T-helper 1 cell treated with Interleukin-12 subunit alpha and Interleukin-12 subunit beta and Interleukin-4 antibody, amounts not matched to agents 30 μg/mL and 1 μg/mL, for 36 hours (primary cell): ENCODE results near the gene MAST2.

Experiments
- H3K27ac Mint-ChIP-seq: one replicate; pipeline ENCODE4 v1.8.0; 2021; ENCODE audit warnings: mild to moderate bottlenecking, mixed read lengths
- H3K27me3 Mint-ChIP-seq: one replicate; pipeline ENCODE4 v1.8.0; 2021; ENCODE audit warnings: low read depth, mixed read lengths
- H3K36me3 Mint-ChIP-seq: one replicate; pipeline ENCODE4 v1.8.0; 2021; ENCODE audit warnings: low read depth, mixed read lengths
- H3K4me1 Mint-ChIP-seq: one replicate; pipeline ENCODE4 v1.8.0; 2021; ENCODE audit warnings: low read depth, mixed read lengths
- H3K4me3 Mint-ChIP-seq: one replicate; pipeline ENCODE4 v1.8.0; 2021; ENCODE audit warnings: mild to moderate bottlenecking, moderate library complexity, mixed read lengths
- H3K9me3 Mint-ChIP-seq: one replicate; pipeline ENCODE4 v1.8.0; 2021; ENCODE audit warnings: mixed read lengths

The MAST2 gene

DNA sequence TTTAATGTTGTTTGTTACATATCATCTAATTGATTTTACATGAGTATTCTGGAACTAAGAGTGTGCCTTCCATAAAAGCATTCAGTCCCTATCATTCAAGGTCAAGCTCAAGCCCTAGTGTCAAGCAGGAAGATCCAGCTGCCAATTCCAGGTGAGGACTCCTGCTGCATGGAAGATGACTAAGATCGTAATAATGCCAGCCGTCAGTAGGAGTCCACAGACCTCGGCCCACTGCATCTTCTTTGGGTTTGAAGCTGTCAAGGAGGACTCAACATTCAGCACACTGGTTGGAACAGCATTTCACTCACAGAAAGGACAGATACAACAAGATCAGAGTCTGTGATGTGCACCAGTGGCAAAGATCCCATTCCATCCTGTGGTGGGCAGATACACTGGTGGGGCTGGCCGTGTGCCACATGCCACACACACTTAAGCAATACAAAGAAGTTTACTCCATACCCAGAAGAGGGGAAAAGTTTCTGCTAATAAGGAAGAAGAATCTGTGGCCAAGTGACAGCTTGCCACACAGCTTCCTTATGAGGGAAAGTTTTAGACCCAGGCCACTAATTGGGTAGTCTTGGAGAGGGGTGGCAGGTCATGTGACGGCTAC, 168.6 kb downstream of the MAST2 start:
- no peaks in the 10 kb centered on the region for H3K4me1 Mint-ChIP-seq

DNA sequence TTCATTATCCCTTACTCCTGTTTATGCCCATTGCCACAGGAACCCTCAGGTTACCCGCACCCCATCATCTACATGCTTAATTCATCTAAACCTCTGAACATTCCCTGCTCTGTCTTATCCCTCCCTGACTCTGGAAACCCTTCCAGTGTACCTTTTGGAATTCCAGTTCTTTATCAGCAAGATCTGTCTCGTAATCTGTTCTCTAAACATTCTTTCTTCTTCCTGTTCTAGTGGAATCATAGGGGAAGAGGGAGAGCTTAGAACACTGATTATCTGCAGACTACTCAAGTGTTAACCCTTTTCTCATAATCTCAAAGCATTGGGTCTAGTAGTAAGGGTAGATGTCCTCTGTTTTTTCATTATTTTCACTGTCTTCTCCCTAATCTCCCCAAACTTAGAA, 169.2 kb downstream of the MAST2 start:
- no peaks in the 10 kb centered on the region for H3K36me3 Mint-ChIP-seq
- no peak overlapping the region for H3K27ac Mint-ChIP-seq
- no peak overlapping the region for H3K4me3 Mint-ChIP-seq
- H3K9me3 Mint-ChIP-seq = no peaks in the 10 kb centered on the region
- H3K27me3 Mint-ChIP-seq = no peaks in the 10 kb centered on the region
- no peaks in the 10 kb centered on the region for H3K4me1 Mint-ChIP-seq

More for the DNA sequence above, 168.6 kb downstream of the MAST2 start:
- Mint-ChIP-seq H3K27me3 (no peaks in the 10 kb centered on the region), H3K27ac (no peak overlapping the region), H3K9me3 (no peaks in the 10 kb centered on the region), H3K4me3 (no peak overlapping the region), H3K36me3 (no peaks in the 10 kb centered on the region)

DNA sequence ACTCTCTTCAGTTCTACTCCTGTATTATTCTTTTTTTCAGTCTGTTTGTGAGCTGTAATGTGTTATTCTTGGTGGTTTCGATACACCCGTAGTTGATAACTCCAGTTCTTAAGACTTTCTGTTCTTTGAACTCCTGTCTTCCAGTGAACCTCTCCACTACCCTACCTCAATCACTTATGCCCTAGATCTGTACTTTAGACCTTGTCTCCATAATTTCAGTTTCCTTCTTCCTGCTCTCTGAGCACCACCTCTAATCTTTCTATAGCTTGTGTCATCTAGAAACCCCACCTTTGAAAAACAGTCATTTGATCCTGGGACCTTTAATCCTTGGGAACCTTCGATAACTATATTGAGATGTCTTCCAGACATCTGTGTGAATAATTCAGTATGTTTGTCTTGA, 169.7 kb downstream of the MAST2 start:
- Mint-ChIP-seq H3K27me3 (no peaks in the 10 kb centered on the region), H3K4me1 (no peaks in the 10 kb centered on the region), H3K9me3 (no peaks in the 10 kb centered on the region), H3K4me3 (no peak overlapping the region), H3K27ac (no peak overlapping the region), H3K36me3 (no peaks in the 10 kb centered on the region)

DNA sequence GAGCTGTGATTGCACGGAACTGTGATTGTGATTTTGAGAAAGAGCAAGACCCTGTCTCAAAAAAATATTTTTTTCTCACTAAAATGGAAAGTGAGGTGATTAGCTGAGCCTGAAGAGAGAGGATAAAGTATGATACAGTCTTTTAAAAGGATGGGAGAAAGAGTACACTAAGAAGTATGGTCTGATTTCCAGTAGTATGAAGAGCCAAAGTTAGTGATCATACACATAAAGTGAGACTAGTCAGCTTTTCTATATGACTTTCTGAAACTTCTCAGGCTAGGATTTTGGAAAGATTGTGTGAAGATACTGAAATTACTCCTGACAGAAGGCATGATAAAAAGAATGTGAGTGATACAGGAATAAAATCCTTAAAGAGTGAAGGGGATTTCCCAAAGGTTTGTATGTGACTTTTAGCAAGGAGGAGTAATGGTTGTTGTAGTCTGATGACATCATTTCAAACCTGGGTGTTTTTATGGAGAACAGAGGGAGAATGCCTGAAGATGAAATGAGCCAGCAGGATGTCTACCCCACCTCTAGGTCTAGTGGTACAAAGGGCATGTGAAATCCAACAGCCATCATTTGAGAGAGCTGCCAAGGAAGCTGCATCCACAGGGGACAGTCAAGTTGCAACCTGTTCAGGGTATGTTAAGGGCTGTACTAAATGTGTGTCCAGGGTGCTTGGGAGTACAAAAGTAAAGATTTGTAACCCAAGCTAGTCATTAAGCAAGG, 171.3 kb downstream of the MAST2 start:
- Mint-ChIP-seq H3K9me3 (no peaks in the 10 kb centered on the region), H3K4me3 (no peak overlapping the region), H3K27me3 (no peaks in the 10 kb centered on the region), H3K4me1 (no peaks in the 10 kb centered on the region), H3K27ac (no peak overlapping the region), H3K36me3 (no peaks in the 10 kb centered on the region)

DNA sequence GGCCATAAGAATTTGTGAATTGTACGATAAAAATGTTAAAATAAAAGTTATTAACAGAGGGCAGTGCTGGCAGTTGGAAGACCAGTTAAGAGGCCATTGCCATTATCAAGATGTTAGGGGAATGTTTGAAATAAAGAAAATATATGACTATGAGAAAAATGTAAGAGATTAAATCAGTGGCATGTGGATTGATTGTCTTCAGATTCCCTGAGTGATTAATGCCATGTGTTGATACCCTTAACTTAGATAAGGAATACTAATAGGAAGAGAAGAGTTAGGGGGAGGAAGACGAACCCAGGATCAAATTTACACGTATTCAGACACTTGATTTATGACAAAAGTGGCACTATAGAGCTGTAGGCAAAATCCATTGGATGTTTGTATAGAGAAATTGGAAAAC, 173.2 kb downstream of the MAST2 start:
- Mint-ChIP-seq H3K4me1 (no peaks in the 10 kb centered on the region), H3K4me3 (no peak overlapping the region), H3K9me3 (no peaks in the 10 kb centered on the region), H3K27me3 (no peaks in the 10 kb centered on the region), H3K36me3 (no peaks in the 10 kb centered on the region), H3K27ac (no peak overlapping the region)

DNA sequence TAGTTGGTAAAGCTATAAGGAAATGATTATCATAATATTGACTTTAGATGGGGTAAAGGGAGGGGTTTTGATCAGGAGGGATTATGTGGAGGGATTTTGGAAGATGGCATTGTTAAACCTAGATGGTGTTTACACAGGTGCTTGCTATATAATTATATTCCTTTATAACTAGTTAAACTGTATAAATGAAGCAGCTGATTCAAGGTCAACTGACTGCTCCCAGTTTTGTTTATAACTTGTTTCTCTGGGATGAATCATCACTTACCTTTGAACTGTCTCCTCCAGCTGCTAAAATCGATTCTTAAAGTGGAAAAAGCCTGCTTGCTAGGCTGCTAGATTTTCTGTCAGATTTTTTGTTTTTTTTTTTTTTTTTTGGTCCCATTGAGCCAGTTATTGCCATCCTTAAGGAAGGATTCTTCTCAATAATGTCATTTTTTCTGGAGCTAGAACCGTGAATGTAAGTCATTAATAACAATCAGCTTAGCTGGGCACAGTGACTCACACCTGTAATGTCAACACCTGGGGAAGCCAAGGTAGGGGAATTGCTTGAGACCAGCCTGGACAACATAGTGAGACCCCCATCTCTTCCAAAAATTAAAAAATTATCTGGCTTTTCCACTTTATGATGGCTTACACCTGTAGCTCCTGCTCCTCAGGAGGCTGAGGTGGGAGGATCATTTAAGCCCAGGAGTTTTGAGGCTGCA, 175.8 kb downstream of the MAST2 start:
- H3K4me3 Mint-ChIP-seq = no peak overlapping the region
- peaks cover 3% of the 10 kb centered on the region for H3K36me3 Mint-ChIP-seq
- no peak overlapping the region for H3K27ac Mint-ChIP-seq
- no peaks in the 10 kb centered on the region for H3K9me3 Mint-ChIP-seq
- H3K4me1 Mint-ChIP-seq = no peaks in the 10 kb centered on the region
- no peaks in the 10 kb centered on the region for H3K27me3 Mint-ChIP-seq

DNA sequence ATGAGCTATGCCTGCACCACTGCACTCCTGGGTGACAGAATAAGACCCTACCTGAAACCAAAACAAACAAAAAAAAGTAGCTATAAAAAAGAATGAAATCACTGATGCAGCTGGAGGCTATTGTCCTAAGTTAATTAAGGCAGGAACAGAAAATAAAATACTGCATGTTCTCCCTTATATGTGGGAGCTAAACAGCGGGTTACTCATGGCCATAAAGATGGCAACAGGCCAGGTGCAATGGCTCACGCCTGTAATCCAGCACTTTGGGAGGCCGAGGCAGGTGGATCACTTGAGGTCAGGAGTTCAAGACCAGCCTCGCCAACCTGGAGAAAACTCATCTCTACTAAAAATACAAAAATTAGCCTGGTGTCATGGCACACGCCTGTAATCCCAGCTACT, 176.4 kb downstream of the MAST2 start:
- Mint-ChIP-seq H3K4me1 (no peaks in the 10 kb centered on the region), H3K36me3 (peaks cover 3% of the 10 kb centered on the region), H3K9me3 (no peaks in the 10 kb centered on the region), H3K4me3 (no peak overlapping the region), H3K27me3 (no peaks in the 10 kb centered on the region), H3K27ac (no peak overlapping the region)

DNA sequence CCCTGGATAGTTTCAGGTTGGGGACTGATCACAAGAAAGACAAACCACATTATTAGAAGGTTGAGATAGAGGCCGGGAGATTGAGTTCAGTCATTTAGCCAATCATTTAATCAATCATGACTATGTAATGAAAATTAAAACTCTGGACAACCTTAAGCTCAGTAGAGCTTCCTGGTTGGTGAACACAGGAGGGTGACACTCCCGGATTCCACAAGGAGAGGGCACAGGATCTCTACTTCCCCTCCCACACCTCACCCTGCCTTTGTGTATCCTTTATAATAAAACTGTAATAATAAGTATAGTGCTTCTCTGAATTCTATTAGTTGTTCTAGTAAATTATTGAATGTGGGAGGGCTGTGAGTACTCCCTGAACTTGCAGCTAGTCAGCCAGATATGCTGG, 178.9 kb downstream of the MAST2 start:
- no peak overlapping the region for H3K4me3 Mint-ChIP-seq
- H3K27me3 Mint-ChIP-seq = no peaks in the 10 kb centered on the region
- H3K9me3 Mint-ChIP-seq = no peaks in the 10 kb centered on the region
- H3K36me3 Mint-ChIP-seq = peaks cover 3% of the 10 kb centered on the region
- no peak overlapping the region for H3K27ac Mint-ChIP-seq
- no peaks in the 10 kb centered on the region for H3K4me1 Mint-ChIP-seq

DNA sequence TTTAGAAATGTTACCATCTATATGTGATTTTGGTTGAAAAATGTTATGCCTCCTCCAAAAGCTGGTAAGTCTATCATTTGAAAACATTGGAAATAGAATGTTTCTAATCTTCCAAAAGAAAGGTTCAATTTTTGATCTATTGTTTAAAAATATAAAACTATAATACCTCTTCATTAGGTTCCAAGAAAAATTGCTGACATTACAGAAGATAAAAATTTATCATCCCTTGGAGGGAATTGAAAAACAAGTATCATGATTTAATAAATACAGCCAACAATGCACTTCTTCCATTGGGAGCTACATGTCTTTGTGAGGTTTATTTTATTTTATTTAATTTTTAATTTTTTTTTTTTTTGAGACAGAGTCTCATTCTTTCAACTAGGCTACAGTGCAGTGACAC, 180.6 kb downstream of the MAST2 start:
- H3K27me3 Mint-ChIP-seq = no peaks in the 10 kb centered on the region

DNA sequence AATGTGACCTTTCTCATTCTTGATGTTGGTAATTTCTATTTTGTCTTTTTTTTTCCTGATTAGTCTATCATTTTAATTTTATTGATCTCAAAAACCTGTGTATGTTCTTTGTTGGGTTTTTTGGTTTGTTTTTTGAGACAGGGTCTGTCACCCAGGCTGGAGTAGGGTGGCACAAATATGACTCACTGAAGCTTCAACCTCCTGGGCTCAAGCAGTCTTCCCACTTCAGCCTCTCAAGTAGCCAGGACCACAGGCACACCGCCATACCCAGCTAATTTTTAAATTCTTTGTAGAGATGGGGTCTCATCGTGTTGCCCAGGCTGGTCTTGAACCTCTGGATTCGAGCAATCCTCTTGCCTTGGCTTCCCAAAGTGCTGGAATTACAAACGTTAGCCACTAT, 183.8 kb downstream of the MAST2 start:
- H3K27ac Mint-ChIP-seq = no peak overlapping the region
- peaks cover 4% of the 10 kb centered on the region for H3K9me3 Mint-ChIP-seq
- H3K36me3 Mint-ChIP-seq = peaks cover 5% of the 10 kb centered on the region
- no peaks in the 10 kb centered on the region for H3K27me3 Mint-ChIP-seq
- no peak overlapping the region for H3K4me3 Mint-ChIP-seq
- H3K4me1 Mint-ChIP-seq = peaks cover 8% of the 10 kb centered on the region

More for the DNA sequence above, 180.6 kb downstream of the MAST2 start:
- H3K9me3 Mint-ChIP-seq = no peaks in the 10 kb centered on the region
- H3K4me1 Mint-ChIP-seq = peaks cover 4% of the 10 kb centered on the region
- peaks cover 3% of the 10 kb centered on the region for H3K36me3 Mint-ChIP-seq
- no peak overlapping the region for H3K4me3 Mint-ChIP-seq
- no peak overlapping the region for H3K27ac Mint-ChIP-seq

DNA sequence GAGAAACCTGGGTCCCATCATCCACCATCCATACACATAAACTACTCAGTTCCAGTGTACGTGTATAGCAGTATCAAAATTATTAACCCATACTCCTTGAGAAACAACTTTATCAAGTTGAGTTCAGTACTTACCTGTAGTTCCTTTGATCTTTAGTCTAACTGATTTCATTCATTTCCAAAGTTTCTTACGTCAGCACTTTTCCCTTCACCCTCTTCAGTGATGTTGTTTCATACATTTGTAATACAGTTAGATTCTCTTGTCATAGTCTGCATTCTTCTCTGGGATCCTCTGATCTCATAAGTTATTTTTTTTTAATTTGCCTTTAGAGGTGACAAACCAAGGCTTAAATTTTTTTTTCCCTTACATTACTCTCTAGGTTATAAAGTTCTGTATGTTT, 185.8 kb downstream of the MAST2 start:
- peaks cover 8% of the 10 kb centered on the region for H3K9me3 Mint-ChIP-seq
- H3K27ac Mint-ChIP-seq = no peak overlapping the region
- H3K4me3 Mint-ChIP-seq = no peak overlapping the region
- H3K27me3 Mint-ChIP-seq = no peaks in the 10 kb centered on the region
- peaks cover 8% of the 10 kb centered on the region for H3K4me1 Mint-ChIP-seq
- peaks cover 2% of the 10 kb centered on the region for H3K36me3 Mint-ChIP-seq

DNA sequence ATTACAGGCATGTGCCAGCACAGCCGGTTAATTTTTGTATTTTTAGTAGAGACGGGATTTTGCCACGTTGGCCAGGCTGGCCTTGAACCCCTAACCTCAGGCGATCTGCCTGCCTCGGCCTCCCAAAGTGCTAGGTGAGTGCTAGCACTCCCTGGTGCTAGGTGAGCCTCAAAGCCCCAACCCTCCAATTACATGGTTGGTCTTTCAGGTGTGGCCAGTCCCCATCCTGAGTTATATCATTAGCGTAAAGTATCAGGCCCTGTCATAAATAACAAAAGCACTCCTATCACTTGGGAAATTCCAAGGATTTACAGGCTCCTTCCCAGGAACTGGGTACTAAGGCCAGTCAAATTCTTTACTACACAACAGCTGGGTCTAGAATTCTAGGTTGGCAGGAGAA, 191.0 kb downstream of the MAST2 start:
- Mint-ChIP-seq H3K4me1 (peaks cover 2% of the 10 kb centered on the region), H3K9me3 (peaks cover 8% of the 10 kb centered on the region), H3K27me3 (no peaks in the 10 kb centered on the region), H3K27ac (no peak overlapping the region), H3K4me3 (no peak overlapping the region), H3K36me3 (peaks cover 2% of the 10 kb centered on the region)

DNA sequence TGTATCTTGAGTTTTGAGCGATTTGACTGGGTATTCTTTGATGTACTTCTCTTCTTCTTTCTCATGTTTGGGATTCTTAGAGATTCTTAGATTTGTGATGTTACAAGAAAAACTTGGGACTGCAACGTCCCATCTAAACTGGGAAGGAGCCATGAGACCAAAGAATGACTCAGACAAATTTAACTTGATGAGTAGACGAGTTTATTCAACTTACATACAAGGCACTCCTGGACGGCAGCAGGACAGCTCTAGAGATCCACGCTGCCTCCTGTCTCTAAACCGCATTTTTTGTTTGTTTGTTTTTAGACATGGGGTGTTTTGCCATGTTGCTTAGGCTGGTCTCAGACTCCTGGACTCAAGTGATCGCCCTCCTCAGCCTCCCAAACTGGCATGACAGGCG, 191.9 kb downstream of the MAST2 start:
- H3K9me3 Mint-ChIP-seq = peaks cover 8% of the 10 kb centered on the region
- no peak overlapping the region for H3K27ac Mint-ChIP-seq
- no peak overlapping the region for H3K4me3 Mint-ChIP-seq
- no peaks in the 10 kb centered on the region for H3K27me3 Mint-ChIP-seq
- H3K4me1 Mint-ChIP-seq = no peaks in the 10 kb centered on the region
- peaks cover 2% of the 10 kb centered on the region for H3K36me3 Mint-ChIP-seq

DNA sequence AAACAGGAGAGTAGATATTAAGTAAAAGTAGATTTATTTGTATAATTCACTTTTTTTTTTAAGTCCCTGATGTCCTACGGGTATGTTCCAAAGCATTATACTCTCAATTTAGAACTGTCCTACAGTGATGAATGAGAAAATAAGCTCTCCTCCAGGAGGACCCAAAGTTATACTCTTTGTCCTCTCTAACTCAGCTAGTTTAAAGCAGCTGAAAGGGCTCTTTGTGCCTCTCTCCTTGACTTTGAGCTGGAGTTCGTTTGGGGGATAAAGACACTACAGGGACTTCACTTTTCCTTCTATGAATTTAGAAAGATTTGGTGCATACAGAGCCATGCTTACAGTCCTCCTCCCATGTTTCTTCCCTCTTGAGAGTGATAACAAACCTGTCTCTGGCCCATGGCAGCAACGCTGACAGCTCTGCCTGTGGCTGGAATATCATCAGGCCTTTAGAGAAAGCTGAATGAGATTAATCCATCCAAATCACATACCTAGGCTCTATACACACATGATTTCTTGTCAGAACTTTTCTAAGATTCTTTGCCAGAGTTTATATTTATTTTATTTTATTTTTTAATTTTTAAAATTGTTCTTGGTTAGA, 194.7 kb downstream of the MAST2 start:
- Mint-ChIP-seq H3K4me3 (no peak overlapping the region), H3K27me3 (no peaks in the 10 kb centered on the region), H3K27ac (no peak overlapping the region), H3K36me3 (peaks cover 1% of the 10 kb centered on the region), H3K4me1 (no peaks in the 10 kb centered on the region), H3K9me3 (no peaks in the 10 kb centered on the region)

DNA sequence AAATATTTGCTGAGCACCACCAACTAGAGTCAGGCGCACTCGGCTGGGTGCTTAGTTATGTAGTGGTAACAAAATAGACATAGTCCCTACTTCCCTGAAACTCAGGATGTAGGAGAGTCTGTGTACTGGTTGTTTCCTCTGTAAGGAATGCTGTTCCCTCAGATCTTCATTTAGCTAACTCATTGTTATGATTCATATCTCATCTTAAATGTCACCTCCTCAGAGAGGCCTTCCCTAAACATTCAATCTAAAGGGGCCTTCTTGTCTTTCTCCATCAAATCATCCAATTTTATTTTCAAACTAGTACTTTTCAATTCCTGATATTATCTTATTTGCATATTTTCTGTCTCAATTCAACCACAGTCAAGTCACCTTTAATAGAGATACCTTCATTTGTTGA, 196.1 kb downstream of the MAST2 start:
- Mint-ChIP-seq H3K27ac (no peak overlapping the region), H3K36me3 (peaks cover 1% of the 10 kb centered on the region), H3K4me1 (no peaks in the 10 kb centered on the region), H3K4me3 (no peak overlapping the region), H3K9me3 (no peaks in the 10 kb centered on the region), H3K27me3 (no peaks in the 10 kb centered on the region)
